CD14-positive monocyte (primary cell): ENCODE data around the gene SUB1. TPM values are rescaled to one million over a fixed set of nuclear protein-coding genes. Genes with fewer than 3 reads are reported as not detected.
A peak's percentile ranks its signal among the peaks of the same experiment; 100 is the strongest.

Experiments used
- DNase-seq, 3 donors: peaks; one replicate each; pipeline ENCODE4 v3.0.0-alpha.2; 2011 to 2022
- H2AFZ ChIP-seq: 2 replicates; pipeline ENCODE4 v1.6.0; 2012; ENCODE audit warnings: mild to moderate bottlenecking, low read depth, low read length, inconsistent platforms; ENCODE audit not compliant: insufficient read depth, poor library complexity, severe bottlenecking
- H3K27ac ChIP-seq, 2 donors: 1 replicate in 1 of 2; 2 replicates in 1 of 2; pipeline ENCODE4 v1.5.1; 2012 to 2013; ENCODE audit warnings: low read length in 2 of 2, control low read depth in 1 of 2, inconsistent platforms in 1 of 2, low read depth in 1 of 2, mild to moderate bottlenecking in 1 of 2
- H3K27me3 ChIP-seq, 2 donors: one replicate each; pipeline versions ENCODE4 v1.6.0 to v1.6.1; 2011 to 2013; ENCODE audit warnings: low read length in 2 of 2; ENCODE audit not compliant: control insufficient read depth in 2 of 2, insufficient read depth in 2 of 2
- H3K36me3 ChIP-seq, 2 donors: replicated peaks in 1 of 2; 1 replicate in 1 of 2; 2 replicates in 1 of 2; pipeline versions ENCODE4 v1.5.1 to v1.6.1; 2012 to 2013; ENCODE audit warnings: low read length in 2 of 2, control low read depth in 1 of 2, inconsistent platforms in 1 of 2, mild to moderate bottlenecking in 1 of 2; ENCODE audit not compliant: insufficient read depth in 2 of 2, control insufficient read depth in 1 of 2
- H3K4me1 ChIP-seq, 2 donors: 1 replicate in 1 of 2; 2 replicates in 1 of 2; pipeline versions ENCODE4 v1.5.1 to v1.6.1; 2012 to 2013; ENCODE audit warnings: low read length in 2 of 2, control low read depth in 1 of 2, inconsistent platforms in 1 of 2, mild to moderate bottlenecking in 1 of 2, moderate library complexity in 1 of 2; ENCODE audit not compliant: insufficient read depth in 2 of 2, control insufficient read depth in 1 of 2
- H3K4me2 ChIP-seq: replicated peaks from 2 replicates; pipeline ENCODE3; 2012; ENCODE audit warnings: low read length, moderate library complexity, mild to moderate bottlenecking; ENCODE audit not compliant: poor library complexity, severe bottlenecking; ENCODE audit errors: extremely low read depth
- H3K4me3 ChIP-seq, 3 experiments: fragments of 200-600 bp in 1 of 3; sonication (generic) in 1 of 3; replicated peaks in 1 of 3; 1 replicate in 2 of 3; 2 replicates in 1 of 3; pipeline ENCODE4 v1.5.1; 2011 to 2013; ENCODE audit warnings: low read length in 3 of 3, mild to moderate bottlenecking in 3 of 3, control low read depth in 2 of 3, low read depth in 2 of 3, inconsistent platforms in 1 of 3, moderate library complexity in 1 of 3
- H3K79me2 ChIP-seq: 2 replicates; pipeline ENCODE4 v1.6.0; 2012; ENCODE audit warnings: mild to moderate bottlenecking, control low read depth, inconsistent platforms, low read length, moderate library complexity; ENCODE audit not compliant: insufficient read depth
- H3K9ac ChIP-seq: 2 replicates; pipeline ENCODE4 v1.6.0; 2017; ENCODE audit warnings: low read length, mild to moderate bottlenecking; ENCODE audit not compliant: insufficient read depth, poor library complexity, severe bottlenecking
- H3K9me3 ChIP-seq, 2 donors: replicated peaks in 1 of 2; 1 replicate in 1 of 2; 2 replicates in 1 of 2; pipeline versions ENCODE4 v1.5.1 to v1.6.1; 2012 to 2013; ENCODE audit warnings: low read length in 2 of 2, control low read depth in 1 of 2; ENCODE audit not compliant: control insufficient read depth in 1 of 2, insufficient read depth in 1 of 2
- H4K20me1 ChIP-seq: 2 replicates; pipeline ENCODE4 v1.6.0; 2012; ENCODE audit warnings: mild to moderate bottlenecking, low read length, control low read depth, moderate library complexity; ENCODE audit not compliant: insufficient read depth
- H3K27ac Mint-ChIP-seq, 7 donors: one replicate each; pipeline ENCODE4 v1.8.0; 2020; ENCODE audit warnings: mild to moderate bottlenecking in 7 of 7, mixed read lengths in 7 of 7, moderate library complexity in 6 of 7, inconsistent platforms in 2 of 7
- H3K27me3 Mint-ChIP-seq, 3 donors: one replicate each; pipeline ENCODE4 v1.8.0; 2021 to 2022; ENCODE audit warnings: low read depth in 3 of 3, mild to moderate bottlenecking in 3 of 3, mixed read lengths in 3 of 3, moderate library complexity in 3 of 3, inconsistent platforms in 1 of 3
- H3K36me3 Mint-ChIP-seq, 2 donors: one replicate each; pipeline ENCODE4 v1.8.0; 2020; ENCODE audit warnings: mixed read lengths in 2 of 2, inconsistent platforms in 1 of 2, mild to moderate bottlenecking in 1 of 2
- H3K4me1 Mint-ChIP-seq: one replicate; pipeline ENCODE4 v1.8.0; 2020; ENCODE audit warnings: mild to moderate bottlenecking, mixed read lengths
- H3K4me3 Mint-ChIP-seq, 2 donors: one replicate each; pipeline ENCODE4 v1.8.0; 2020; ENCODE audit warnings: mild to moderate bottlenecking in 2 of 2, mixed read lengths in 2 of 2, moderate library complexity in 1 of 2
- H3K9me3 Mint-ChIP-seq, 7 donors: one replicate each; pipeline ENCODE4 v1.8.0; 2020 to 2022; ENCODE audit warnings: mixed read lengths in 7 of 7, mild to moderate bottlenecking in 6 of 7, moderate library complexity in 6 of 7, inconsistent platforms in 2 of 7
- CTCF ChIP-seq: fragments of 200-600 bp; IDR thresholded peaks from one replicate; pipeline ENCODE4 v1.8.0; 2022; ENCODE audit warnings: antibody characterized with exemption, mild to moderate bottlenecking
- WGBS: methylation state at CpG from one replicate; pipeline ENCODE4 v1.1.5; 2013; ENCODE audit warnings: missing lambda C conversion rate; ENCODE audit not compliant: insufficient coverage; 5-methylcytosine and 5-hydroxymethylcytosine counted together
- intact Hi-C, 2 donors: fragments of 100-400 bp; cut with micrococcal nuclease; formaldehyde crosslinking; loops; one replicate each; pipeline versions ENCODE4 v1.15.0 to v1.15.1; 2023
- polyA plus RNA-seq, 3 donors: library from polyadenylated mRNA; depleted of rRNA in 1 of 3; unstranded in 2 of 3; stranded (reverse) in 1 of 3; fragments of 300-500 nt in 2 of 3; fragments of >200 nt in 1 of 3; fragmentation: Illumina TruSeq in 2 of 3; gene quantifications; 1 replicate in 2 of 3; 2 replicates in 1 of 3; pipeline ENCODE4 v1.2.3, GENCODE V29; 2012 to 2021

Gene SUB1
- polyA plus RNA-seq, 3 donors, result 74.3 to 454 (median 399) TPM

GRCh38 chr5:32604800-32605765 is 19.7 kb downstream of the SUB1 start:
- Histone ChIP-seq H4K20me1 (peaks cover 37% of the 10 kb centered on the region), H2AFZ (no peak overlapping the region), H3K27ac (no peak overlapping the region), H3K4me1 (no peaks in the 10 kb centered on the region), H3K9me3 (no peaks in the 10 kb centered on the region), H3K9ac (no peak overlapping the region), H3K4me3 (no peak overlapping the region), H3K36me3 (peaks cover 48 to 84% of the 10 kb centered on the region in 2 donors), H3K4me2 (no peak overlapping the region), H3K79me2 (peaks cover 24% of the 10 kb centered on the region), H3K27me3 (no peaks in the 10 kb centered on the region)
- no peaks in the 10 kb centered on the region for H3K27me3 Mint-ChIP-seq
- WGBS, result 100% methylated on average over 2 of the region's 4 CpGs
- intact Hi-C loops, result no loop called here
- H3K9me3 Mint-ChIP-seq, result peaks cover 0 to 2% (median 0%) of the 10 kb centered on the region in 7 donors
- peaks cover 66 to 85% of the 10 kb centered on the region in 2 donors for H3K36me3 Mint-ChIP-seq
- H3K4me1 Mint-ChIP-seq, result peaks cover 6% of the 10 kb centered on the region
- H3K4me3 Mint-ChIP-seq, result no peak overlapping the region
- TF ChIP-seq CTCF, result no peak
- peak overlapping the region in 4 of 7 donors; percentile 5 to 82 (median 34) for H3K27ac Mint-ChIP-seq
- DNase-seq, result no peak

GRCh38 chr5:32605766-32606152 is 20.4 kb downstream of the SUB1 start:
- peaks cover 0 to 2% (median 0%) of the 10 kb centered on the region in 7 donors for H3K9me3 Mint-ChIP-seq
- peak overlapping the region in 3 of 7 donors; percentile 5 to 80 (median 25) for H3K27ac Mint-ChIP-seq
- Histone ChIP-seq H3K27ac (no peak overlapping the region), H3K9ac (no peak overlapping the region), H4K20me1 (peaks cover 30% of the 10 kb centered on the region), H3K79me2 (peaks cover 17% of the 10 kb centered on the region), H3K27me3 (no peaks in the 10 kb centered on the region), H3K4me3 (no peak overlapping the region), H3K36me3 (peaks cover 43 to 78% of the 10 kb centered on the region in 2 donors), H3K9me3 (no peaks in the 10 kb centered on the region), H2AFZ (no peak overlapping the region), H3K4me1 (no peaks in the 10 kb centered on the region), H3K4me2 (no peak overlapping the region)
- no peak overlapping the region for H3K4me3 Mint-ChIP-seq
- no peak for DNase-seq
- TF ChIP-seq CTCF, result no peak
- intact Hi-C loops, result no loop called here
- WGBS, result no CpG with 5 or more reads among the region's 2 CpGs
- H3K27me3 Mint-ChIP-seq, result no peaks in the 10 kb centered on the region
- H3K36me3 Mint-ChIP-seq, result peaks cover 65 to 78% of the 10 kb centered on the region in 2 donors
- H3K4me1 Mint-ChIP-seq, result peaks cover 6% of the 10 kb centered on the region
